ENCODE measurements around the gene ADAP2. TPM values are rescaled to one million over a fixed set of nuclear protein-coding genes. Genes with fewer than 3 reads are reported as not detected.
"Not testable (repeated sequence)": the region's sequence is repeated elsewhere in the genome, so short reads cannot be mapped to it uniquely, and the experiment has no call there.

ADAP2 gene
- total RNA-seq, 4 donors from 2014 or later = 25.1 to 72.5 (median 51.8) TPM

DNA sequence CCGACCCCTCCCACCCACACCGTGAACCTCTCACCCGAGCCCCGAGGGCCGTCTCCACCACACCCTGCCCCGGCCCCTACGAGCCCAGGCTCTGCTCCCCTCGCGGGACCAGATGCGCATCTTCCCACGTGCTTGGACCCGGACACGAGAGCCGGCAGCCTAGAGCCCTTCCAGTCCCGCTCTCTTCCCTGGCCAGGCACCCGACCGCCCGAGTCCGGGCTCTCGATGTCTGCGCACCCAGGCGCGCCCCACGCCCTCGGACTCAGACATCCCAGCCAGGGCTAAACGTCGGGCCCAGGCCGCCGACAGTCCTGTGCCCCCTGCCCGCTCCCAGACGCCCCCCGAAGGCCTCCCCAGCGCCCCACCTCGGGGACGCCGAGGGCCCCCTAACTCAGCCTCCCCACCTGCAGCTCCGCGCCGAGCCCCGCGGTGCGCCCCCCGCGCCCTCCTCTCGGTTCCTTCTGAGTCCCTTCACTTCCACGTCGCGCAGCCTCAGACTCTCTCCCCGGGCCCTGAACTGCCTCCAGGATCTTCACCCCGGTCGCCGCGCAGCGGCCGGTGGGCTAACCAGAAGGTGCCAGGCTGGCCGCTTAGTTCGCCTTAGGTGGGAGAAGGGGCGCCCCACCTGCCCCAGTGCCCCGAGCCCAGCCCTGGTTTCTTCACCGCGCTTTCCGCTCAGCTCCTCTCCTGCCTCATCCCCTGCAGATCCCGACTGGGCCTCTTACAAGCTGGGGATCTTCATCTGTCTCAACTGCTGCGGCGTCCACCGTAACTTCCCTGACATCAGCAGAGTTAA is 688 bp downstream of the ADAP2 start:
- TF ChIP-seq, protein P1, sequence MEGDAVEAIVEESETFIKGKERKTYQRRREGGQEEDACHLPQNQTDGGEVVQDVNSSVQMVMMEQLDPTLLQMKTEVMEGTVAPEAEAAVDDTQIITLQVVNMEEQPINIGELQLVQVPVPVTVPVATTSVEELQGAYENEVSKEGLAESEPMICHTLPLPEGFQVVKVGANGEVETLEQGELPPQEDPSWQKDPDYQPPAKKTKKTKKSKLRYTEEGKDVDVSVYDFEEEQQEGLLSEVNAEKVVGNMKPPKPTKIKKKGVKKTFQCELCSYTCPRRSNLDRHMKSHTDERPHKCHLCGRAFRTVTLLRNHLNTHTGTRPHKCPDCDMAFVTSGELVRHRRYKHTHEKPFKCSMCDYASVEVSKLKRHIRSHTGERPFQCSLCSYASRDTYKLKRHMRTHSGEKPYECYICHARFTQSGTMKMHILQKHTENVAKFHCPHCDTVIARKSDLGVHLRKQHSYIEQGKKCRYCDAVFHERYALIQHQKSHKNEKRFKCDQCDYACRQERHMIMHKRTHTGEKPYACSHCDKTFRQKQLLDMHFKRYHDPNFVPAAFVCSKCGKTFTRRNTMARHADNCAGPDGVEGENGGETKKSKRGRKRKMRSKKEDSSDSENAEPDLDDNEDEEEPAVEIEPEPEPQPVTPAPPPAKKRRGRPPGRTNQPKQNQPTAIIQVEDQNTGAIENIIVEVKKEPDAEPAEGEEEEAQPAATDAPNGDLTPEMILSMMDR (IDR thresholded peaks at IDR 0.05) = no peak
- ATAC-seq (ENCODE audit: low FRiP score) = peak; percentile 56
- DNase-seq (ENCODE audit: low spot score) = no peak

DNA sequence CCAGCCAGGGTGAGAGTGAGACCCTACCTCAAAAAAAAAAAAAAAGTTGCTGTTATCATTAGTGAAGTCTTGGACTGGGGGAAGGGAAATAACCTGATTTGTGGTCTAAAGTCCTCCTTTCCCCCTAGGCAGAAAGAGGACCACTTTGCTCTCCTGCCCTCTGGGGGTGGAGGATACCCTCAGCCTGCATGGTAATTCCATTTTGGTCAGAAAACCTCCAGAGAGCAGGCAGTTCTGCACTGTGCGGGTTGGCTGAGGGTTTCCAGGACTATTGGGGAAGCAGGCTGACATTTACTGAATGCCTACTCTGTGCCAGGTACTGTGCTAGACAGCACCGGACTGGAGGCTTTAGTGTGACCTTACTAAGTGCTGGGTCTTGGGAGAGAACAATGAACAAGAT is 2.6 kb downstream of the ADAP2 start:
- TF ChIP-seq, protein P1 (IDR thresholded peaks at IDR 0.05) = no peak
- DNase-seq (ENCODE audit: low spot score) (no peak), ATAC-seq (ENCODE audit: low FRiP score) (no peak)

DNA sequence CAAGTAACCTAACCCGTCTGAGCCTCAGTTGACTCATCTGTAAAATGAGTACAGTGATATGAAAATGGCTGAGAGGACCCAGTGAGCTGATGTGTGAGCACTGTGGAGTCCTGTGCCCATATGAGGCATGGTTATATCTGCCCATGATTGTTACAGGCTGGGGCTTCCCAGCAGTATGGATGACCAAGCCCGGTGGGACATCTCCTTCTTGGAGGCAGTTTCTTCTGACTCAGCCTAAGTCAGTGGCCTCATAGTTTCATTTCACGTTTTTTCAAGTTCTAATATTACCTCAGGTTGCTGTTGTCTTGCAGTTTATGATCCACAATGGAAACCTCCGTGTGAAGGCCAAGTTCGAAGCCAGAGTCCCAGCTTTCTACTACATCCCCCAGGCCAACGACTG is 4.8 kb downstream of the ADAP2 start:
- ATAC-seq (ENCODE audit: low FRiP score) (no peak), DNase-seq (ENCODE audit: low spot score) (no peak)
- TF ChIP-seq, protein P1 (IDR thresholded peaks at IDR 0.05) = no peak

DNA sequence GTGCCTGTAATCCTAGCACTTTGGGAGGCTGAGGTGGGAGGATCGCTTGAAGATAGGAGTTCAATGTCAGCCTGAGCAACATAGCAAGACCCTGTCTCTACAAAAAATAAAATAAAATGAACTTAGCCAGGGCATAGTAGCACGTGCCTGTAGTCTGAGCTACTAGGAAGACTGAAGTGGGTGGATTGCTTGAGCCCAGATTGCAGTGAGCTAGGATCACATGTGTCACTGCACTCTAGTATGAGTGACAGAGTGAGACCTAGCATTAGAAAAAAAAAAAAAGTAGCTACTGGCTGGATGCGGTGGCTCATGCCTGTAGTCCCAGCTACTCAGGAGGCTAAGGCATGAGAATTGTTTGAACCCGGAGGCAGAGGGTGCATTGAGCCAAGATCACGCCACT is 6.0 kb downstream of the ADAP2 start:
- DNase-seq (ENCODE audit: low spot score) = no peak
- TF ChIP-seq, protein P1 (IDR thresholded peaks at IDR 0.05) = no peak
- ATAC-seq (ENCODE audit: low FRiP score) = no peak

DNA sequence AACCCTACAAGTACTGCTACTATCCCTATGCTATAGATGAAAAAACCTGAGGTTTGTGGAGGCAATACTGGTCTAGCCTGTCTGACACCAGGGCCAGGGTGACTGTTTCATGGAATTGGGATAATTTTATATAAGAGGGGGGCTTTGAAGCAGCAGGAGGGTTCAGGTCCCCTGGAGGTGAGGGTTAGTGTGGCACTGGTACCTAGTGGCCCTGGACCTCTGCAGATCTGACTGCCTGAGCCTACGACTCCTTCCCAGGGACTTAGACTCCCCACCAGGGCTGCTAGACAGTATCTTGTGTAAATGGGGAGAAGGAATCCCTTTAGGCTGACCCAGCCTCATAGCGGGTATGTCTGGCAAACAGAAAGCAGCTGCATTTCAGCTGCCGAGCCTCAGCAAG is 6.8 kb downstream of the ADAP2 start:
- no peak for ATAC-seq (ENCODE audit: low FRiP score)
- no peak for DNase-seq (ENCODE audit: low spot score)
- TF ChIP-seq, protein P1 (IDR thresholded peaks at IDR 0.05) = no peak

DNA sequence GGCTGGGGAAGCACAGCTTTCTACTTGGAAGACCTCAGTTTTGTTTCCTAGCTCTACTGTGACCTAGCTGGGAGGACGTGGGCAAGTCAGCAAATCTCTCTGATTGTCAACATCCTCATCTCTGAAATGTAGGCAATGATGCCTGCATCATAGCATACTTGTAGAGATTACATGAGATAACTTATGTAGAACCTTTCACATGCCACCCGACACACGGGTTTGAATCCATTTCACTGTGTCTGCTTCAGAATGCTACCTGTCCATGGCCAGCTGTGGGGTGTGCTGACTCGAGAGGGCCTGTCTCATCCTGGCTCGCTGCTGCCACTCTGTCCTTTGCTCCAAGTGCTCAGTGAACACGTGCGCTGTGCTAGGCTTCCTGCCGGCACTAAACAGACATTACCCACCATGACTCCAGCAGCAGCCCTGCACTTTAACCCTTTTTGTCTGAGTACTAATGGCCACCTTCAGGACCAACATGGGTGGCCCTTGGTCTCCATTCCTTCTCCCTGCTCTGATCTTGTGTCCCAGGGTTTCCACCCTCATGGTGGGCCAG is 7.4 kb downstream of the ADAP2 start:
- TF ChIP-seq, protein P1 (IDR thresholded peaks at IDR 0.05) = no peak
- no peak for ATAC-seq (ENCODE audit: low FRiP score)

DNA sequence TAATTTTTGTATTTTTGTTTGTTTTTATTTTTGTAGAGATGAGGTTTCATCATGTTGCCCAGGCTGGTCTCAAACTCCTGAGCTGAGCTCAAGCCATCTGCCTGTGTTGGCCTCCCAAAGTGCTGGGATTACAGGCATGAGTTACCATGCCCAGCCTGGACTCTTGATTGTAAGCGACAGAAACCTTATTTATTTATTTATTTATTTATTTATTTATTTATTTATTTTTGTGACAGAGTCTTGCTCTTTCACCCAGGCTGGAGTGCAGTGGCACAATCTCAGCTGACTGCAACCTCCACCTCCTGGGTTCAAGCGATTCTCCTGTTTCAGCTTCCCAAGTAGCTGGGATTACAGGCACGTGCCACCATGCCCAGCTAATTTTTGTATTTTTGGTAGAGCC is 8.1 kb downstream of the ADAP2 start:
- not testable (repeated sequence) for ATAC-seq (ENCODE audit: low FRiP score); DNase-seq (ENCODE audit: low spot score)

More for the DNA sequence above, 7.4 kb downstream of the ADAP2 start:
- no peak for DNase-seq (ENCODE audit: low spot score)
